HEK293T (cell line): Measurements from ENCODE around the gene LPGAT1.

ENCODE experiments used
- CTCF ChIA-PET: fragments of 350-600 bp; formaldehyde crosslinking; extraction: SDS; loops from one replicate; lab custom pipeline; 2021; ENCODE audit warnings: antibody characterized with exemption, inconsistent platforms; lab: Yijun Ruan, JAX
- POLR2A ChIA-PET: fragments of 350-600 bp; formaldehyde crosslinking; extraction: SDS; loops from one replicate; lab custom pipeline; 2020; ENCODE audit warnings: antibody characterized with exemption, inconsistent platforms; lab: Yijun Ruan, JAX
- DNase-seq: peaks from one replicate; pipeline ENCODE4 v3.0.0; 2012; ENCODE audit warnings: mixed read lengths; ENCODE audit errors: extremely low spot score
- ARNT ChIP-seq: fragments of 450-650 bp; IDR thresholded peaks from 2 replicates; pipeline ENCODE4 v1.6.1; 2017; ENCODE audit warnings: mild to moderate bottlenecking
- BHLHE40 ChIP-seq: fragments of 450-650 bp; IDR thresholded peaks from 2 replicates; pipeline ENCODE4 v1.6.1; 2016; ENCODE audit warnings: mild to moderate bottlenecking, moderate library complexity, borderline replicate concordance
- CTBP1 ChIP-seq: fragments of 450-650 bp; IDR thresholded peaks from 2 replicates; pipeline ENCODE4 v1.6.1; 2016; ENCODE audit warnings: borderline replicate concordance
- ELF4 ChIP-seq: fragments of 450-650 bp; IDR thresholded peaks from 2 replicates; pipeline ENCODE4 v1.6.1; 2017; ENCODE audit warnings: antibody characterized with exemption
- FOXA1 ChIP-seq: fragments of 450-650 bp; IDR thresholded peaks from 2 replicates; pipeline ENCODE4 v1.6.1; 2016; ENCODE audit warnings: mild to moderate bottlenecking
- FOXK2 ChIP-seq: fragments of 450-650 bp; IDR thresholded peaks from 2 replicates; pipeline ENCODE4 v1.6.1; 2016; ENCODE audit warnings: mild to moderate bottlenecking
- FOXM1 ChIP-seq: fragments of 450-650 bp; IDR thresholded peaks from 2 replicates; pipeline ENCODE4 v1.6.1; 2017; ENCODE audit warnings: mild to moderate bottlenecking, borderline replicate concordance
- HDGF ChIP-seq: fragments of 450-650 bp; IDR thresholded peaks from 2 replicates; pipeline ENCODE4 v1.6.1; 2017; ENCODE audit warnings: antibody characterized with exemption, borderline replicate concordance
- L3MBTL2 ChIP-seq: fragments of 450-650 bp; conservative IDR thresholded peaks from 2 replicates; pipeline ENCODE4 v1.6.1; 2016; ENCODE audit warnings: mild to moderate bottlenecking
- LEF1 ChIP-seq: fragments of 450-650 bp; IDR thresholded peaks from 2 replicates; pipeline ENCODE4 v1.6.1; 2017; ENCODE audit warnings: mild to moderate bottlenecking, borderline replicate concordance
- NFRKB ChIP-seq: fragments of 450-650 bp; IDR thresholded peaks from 2 replicates; pipeline ENCODE4 v1.6.1; 2016; ENCODE audit warnings: mild to moderate bottlenecking, moderate library complexity
- SP1 ChIP-seq: fragments of 450-650 bp; IDR thresholded peaks from 2 replicates; pipeline ENCODE4 v1.6.1; 2017
- SUZ12 ChIP-seq: fragments of 450-650 bp; IDR thresholded peaks from 2 replicates; pipeline ENCODE4 v1.6.1; 2016; ENCODE audit warnings: mild to moderate bottlenecking
- TARDBP ChIP-seq: fragments of 450-650 bp; IDR thresholded peaks from 2 replicates; pipeline ENCODE4 v1.6.1; 2016
- ZNF384 ChIP-seq: fragments of 450-650 bp; IDR thresholded peaks from 2 replicates; pipeline ENCODE4 v1.6.1; 2016
- TF ChIP-seq, protein P1 (sequence below): fragments of 450-650 bp; IDR thresholded peaks from 2 replicates; pipeline ENCODE4 v1.6.1; 2016

LPGAT1 gene

DNA sequence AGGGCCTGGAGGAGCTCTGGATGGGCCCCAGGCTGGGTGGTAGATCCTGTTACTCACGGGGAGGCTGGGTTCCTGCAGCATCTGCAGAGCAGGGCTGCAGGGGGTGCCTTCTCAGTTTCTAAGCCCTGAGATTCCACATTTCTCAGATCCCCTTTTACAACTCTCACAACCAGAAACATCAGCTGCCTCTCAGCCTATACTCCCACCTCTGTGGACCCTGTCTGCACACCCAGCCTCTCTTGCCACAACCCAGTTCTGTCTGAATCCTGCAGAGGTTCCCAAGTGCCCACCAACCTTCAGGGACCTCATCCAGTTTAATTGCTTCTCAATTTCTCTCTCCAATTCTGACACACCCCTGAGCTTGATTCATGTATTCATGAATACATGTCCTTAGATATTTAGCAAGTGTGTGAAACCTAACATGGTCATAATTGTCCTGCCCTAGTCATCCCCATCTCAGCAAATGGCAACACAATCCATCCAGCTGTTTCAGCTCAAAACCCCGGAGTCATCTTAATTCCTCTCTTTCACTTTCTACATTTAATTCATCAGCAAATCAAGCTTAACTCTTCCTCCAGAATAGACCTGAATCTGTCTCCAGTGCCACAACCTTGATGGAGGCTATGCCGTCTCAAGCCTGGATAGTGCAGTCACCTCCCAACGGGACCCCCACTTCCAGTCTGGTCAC, 98.1 kb downstream of the LPGAT1 start:
- TF ChIP-seq FOXM1: no peak
- TF ChIP-seq ZNF384: no peak
- TF ChIP-seq FOXA1: no peak
- TF ChIP-seq, protein P1, sequence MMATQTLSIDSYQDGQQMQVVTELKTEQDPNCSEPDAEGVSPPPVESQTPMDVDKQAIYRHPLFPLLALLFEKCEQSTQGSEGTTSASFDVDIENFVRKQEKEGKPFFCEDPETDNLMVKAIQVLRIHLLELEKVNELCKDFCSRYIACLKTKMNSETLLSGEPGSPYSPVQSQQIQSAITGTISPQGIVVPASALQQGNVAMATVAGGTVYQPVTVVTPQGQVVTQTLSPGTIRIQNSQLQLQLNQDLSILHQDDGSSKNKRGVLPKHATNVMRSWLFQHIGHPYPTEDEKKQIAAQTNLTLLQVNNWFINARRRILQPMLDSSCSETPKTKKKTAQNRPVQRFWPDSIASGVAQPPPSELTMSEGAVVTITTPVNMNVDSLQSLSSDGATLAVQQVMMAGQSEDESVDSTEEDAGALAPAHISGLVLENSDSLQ: no peak
- no peak for TF ChIP-seq BHLHE40
- no peak for TF ChIP-seq TARDBP
- TF ChIP-seq NFRKB: no peak
- CTCF ChIA-PET: no interaction called here
- no peak for DNase-seq
- POLR2A ChIA-PET: no interaction called here

DNA sequence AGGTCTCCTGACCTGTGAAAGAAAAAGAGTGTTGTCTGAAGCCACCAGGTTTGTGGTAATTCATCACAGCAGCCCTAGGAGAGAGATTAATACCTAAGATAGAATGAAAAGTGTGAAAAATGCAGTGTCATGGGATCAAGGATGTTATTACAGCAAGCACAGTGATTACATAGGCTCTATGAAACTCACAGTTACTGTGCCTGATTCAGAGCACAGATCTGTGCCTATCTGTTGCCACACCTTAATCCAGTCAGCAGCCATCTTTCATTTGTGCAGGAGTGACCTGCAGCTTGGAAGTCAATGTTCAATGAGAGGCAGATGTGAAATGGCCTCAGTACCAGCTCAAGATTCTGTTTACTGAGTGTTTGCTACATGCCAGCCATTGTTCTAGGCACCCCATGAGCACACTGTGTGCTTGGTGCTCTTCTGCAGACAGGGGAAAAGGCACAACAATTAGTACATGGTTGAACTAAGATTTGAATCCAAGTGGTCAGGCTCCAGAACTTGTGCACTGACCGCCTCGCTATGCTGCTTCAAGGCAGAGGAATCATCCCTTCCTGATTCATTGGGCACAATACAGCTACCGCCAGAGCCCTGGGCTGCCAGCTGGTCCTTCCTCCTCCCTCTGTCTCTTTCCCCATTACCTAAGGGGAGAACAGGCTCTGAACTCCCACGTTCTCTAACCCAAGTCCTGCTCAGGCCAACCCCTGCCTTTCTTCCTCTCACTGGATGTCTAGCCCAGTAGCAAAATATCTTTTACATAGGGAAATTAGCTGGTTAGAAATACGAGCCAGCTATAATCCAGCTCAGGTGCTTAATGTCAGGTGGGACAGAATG, 98.9 kb downstream of the LPGAT1 start:
- no peak for DNase-seq
- no peak for TF ChIP-seq SP1
- no peak for TF ChIP-seq ARNT
- no peak for TF ChIP-seq SUZ12
- TF ChIP-seq FOXM1: no peak
- no peak for TF ChIP-seq NFRKB
- no peak for TF ChIP-seq FOXA1
- TF ChIP-seq CTBP1: no peak
- no peak for TF ChIP-seq FOXK2
- TF ChIP-seq ELF4: no peak
- no peak for TF ChIP-seq ZNF384
- TF ChIP-seq HDGF: no peak
- CTCF ChIA-PET: no interaction called here
- POLR2A ChIA-PET: no interaction called here

DNA sequence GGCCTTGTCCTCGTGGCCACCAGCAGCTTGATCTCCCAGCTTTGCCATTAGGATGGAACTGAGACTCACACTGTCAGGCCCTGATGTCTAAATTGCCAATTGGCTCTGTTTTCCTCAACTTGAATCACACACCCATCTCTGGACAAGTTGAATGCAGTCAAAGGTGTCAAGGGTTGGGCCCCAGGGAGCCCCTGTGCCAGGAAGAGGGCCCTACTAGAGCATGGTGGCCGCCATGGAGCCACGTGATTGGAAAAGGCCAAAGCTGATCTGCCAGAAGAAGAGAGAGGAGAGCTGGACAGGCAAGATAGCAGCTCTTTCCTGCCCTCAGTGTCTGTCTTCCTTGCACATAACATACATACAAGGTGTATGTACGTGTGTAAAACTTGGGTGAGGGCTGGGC, 100.2 kb downstream of the LPGAT1 start:
- ChIA-PET POLR2A (no interaction called here), CTCF (no interaction called here)
- TF ChIP-seq LEF1 (no peak), ARNT (no peak), HDGF (no peak)
- no peak for DNase-seq

DNA sequence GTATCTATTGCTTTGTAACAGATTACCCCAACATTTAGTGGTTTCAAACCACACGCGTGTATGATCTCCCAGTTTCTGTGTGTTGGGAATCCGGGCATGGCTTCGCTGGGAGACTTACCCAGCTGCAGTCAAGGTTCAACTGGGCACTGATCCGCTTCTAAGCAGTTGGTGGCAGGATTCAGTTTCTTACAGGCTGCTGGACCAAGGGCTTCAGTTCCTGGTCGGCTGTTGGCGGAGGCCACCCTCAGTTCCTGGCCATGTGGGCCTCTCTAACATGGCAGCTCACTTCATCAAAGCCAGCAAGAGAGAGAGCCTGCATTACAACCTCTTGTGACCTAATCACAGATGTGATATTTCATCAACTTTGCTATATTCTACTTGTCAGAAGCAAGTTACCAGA, 101.3 kb downstream of the LPGAT1 start:
- DNase-seq: no peak
- no peak for TF ChIP-seq ZNF384
- no peak for TF ChIP-seq BHLHE40
- TF ChIP-seq TARDBP: no peak
- TF ChIP-seq SUZ12: no peak
- no peak for TF ChIP-seq CTBP1
- TF ChIP-seq ARNT: no peak
- no peak for TF ChIP-seq LEF1
- no peak for TF ChIP-seq NFRKB
- no peak for TF ChIP-seq FOXM1
- no peak for TF ChIP-seq L3MBTL2
- TF ChIP-seq FOXK2: no peak
- TF ChIP-seq SP1: no peak
- TF ChIP-seq FOXA1: no peak
- ChIA-PET CTCF (interaction anchor here (1.0 kb wide), 1 partner anchor 49 kb away, joined by 4 read pairs; no protein-coding TSS in a partner anchor), POLR2A (no interaction called here)

DNA sequence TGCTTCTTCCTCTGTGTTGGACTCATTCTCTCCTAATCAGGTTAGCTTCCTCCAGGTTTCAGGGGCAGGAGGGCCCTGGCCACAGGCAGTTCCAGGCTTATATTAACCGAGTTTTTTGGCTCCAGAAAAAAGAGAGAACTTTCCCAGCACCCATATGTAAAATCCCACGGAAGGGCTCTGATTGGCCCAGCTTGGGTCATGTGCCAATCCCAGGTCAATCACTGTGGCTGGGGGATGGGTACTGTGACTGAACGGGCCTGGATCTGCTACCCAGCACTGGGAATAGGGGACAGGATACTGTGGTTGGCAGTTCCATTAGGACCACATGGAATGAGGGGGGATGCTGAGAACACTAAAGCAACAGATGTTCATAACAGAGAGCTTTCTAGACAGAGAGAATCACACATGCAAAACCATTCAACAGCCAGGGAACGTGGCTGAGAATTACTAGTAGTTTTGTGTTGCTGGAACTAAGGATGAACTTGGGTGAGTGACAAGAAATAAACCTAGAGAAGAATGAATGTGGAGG, 104.0 kb downstream of the LPGAT1 start:
- CTCF ChIA-PET: no interaction called here
- DNase-seq: no peak

DNA sequence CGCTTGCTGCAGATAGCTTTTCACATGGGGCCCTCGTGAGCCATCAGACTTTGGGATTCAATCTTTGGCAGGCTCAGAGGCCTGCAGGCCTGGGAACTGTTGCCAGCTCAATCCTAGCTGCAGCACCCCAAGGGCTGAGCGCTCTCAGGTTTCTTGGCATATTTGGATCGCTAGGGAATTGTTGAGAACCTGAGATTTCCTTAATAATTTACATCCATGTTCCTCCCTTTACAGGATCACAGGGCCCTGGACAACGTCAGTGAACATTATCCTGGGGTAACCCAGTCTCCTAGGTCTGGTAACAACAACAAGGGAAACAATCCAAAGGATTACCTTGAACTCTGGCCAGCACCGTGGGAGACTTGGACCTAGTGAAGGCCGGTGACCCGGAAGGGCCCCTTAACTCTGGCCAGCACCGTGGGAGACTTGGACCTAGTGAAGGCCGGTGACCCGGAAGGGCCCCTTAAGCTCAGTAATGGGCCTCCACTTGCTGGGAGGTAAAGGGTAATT, 105.8 kb downstream of the LPGAT1 start:
- POLR2A ChIA-PET: no interaction called here
- TF ChIP-seq SUZ12 (no peak), NFRKB (no peak), HDGF (no peak), LEF1 (no peak)
- CTCF ChIA-PET: interaction anchor here (0.6 kb wide), 1 partner anchor 10 kb away, joined by 3 read pairs; no protein-coding TSS in a partner anchor
- DNase-seq: no peak

More for the DNA sequence above, 104.0 kb downstream of the LPGAT1 start:
- no peak for TF ChIP-seq FOXM1
- no peak for TF ChIP-seq LEF1
- TF ChIP-seq FOXA1: no peak
- no peak for TF ChIP-seq ARNT
- TF ChIP-seq NFRKB: no peak
- TF ChIP-seq TARDBP: no peak
- TF ChIP-seq CTBP1: no peak
- no peak for TF ChIP-seq FOXK2
- TF ChIP-seq HDGF: no peak
- no peak for TF ChIP-seq SUZ12
- no peak for TF ChIP-seq ELF4
- TF ChIP-seq BHLHE40: no peak
- no peak for TF ChIP-seq ZNF384
- TF ChIP-seq, protein P1: no peak
- no peak for TF ChIP-seq L3MBTL2
- no peak for TF ChIP-seq SP1
- POLR2A ChIA-PET: no interaction called here

DNA sequence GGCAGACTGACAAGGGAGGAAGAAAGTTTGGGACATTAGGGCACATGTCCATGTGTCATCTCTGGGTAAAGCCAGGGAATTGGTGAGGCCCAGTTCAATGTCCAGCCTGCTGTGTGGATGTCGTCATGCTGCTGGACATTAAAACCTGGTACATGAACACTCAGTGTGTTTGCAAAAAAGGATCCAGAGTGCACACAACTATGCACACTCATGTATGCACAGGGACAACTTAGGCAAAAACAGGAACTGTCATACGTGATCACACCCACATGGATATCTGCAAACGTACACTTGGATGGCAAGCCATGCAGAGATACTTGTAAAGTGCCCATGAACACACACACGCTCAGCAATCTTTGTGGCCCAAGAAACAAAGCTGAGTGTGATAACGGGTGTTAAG, 107.3 kb downstream of the LPGAT1 start:
- ChIA-PET POLR2A (no interaction called here), CTCF (no interaction called here)

More for the DNA sequence above, 107.3 kb downstream of the LPGAT1 start:
- no peak for DNase-seq
- TF ChIP-seq BHLHE40 (no peak), SP1 (no peak), CTBP1 (no peak), ZNF384 (no peak), FOXM1 (no peak), FOXK2 (no peak), FOXA1 (no peak), LEF1 (no peak)
- TF ChIP-seq, protein P1: no peak
